ENCODE data around the gene OVOL1.

DNA sequence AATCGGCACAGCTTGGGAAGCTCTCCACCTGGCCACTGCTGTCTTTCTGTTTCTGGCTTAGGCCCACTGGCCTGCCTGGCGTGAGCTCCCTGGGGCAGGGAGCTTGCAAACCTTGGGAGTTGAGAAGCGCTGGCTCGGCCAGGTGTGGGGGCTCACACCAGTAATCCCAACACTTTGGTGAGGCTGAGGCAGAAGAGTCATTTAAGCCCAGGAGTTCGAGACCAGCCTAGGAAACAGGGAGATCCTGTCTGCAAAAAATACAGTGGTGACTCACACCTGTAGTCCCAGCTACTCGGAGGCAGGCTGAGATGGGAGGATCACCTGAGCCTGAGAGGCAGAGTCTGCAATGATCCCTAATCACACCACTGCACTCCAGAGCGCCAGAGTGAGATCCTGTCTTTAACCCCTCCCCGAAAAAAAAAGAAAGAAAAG lies 10.1 kb upstream of the OVOL1 start:
- TF ChIP-seq, protein P1, sequence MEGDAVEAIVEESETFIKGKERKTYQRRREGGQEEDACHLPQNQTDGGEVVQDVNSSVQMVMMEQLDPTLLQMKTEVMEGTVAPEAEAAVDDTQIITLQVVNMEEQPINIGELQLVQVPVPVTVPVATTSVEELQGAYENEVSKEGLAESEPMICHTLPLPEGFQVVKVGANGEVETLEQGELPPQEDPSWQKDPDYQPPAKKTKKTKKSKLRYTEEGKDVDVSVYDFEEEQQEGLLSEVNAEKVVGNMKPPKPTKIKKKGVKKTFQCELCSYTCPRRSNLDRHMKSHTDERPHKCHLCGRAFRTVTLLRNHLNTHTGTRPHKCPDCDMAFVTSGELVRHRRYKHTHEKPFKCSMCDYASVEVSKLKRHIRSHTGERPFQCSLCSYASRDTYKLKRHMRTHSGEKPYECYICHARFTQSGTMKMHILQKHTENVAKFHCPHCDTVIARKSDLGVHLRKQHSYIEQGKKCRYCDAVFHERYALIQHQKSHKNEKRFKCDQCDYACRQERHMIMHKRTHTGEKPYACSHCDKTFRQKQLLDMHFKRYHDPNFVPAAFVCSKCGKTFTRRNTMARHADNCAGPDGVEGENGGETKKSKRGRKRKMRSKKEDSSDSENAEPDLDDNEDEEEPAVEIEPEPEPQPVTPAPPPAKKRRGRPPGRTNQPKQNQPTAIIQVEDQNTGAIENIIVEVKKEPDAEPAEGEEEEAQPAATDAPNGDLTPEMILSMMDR (IDR thresholded peaks at IDR 0.05; ENCODE audit: low read depth, low read length) = no peak
- TF ChIP-seq EZH2phosphoT487 (IDR thresholded peaks at IDR 0.05; ENCODE audit: low read depth) = no peak
